WTC11 (cell line): ENCODE data around the gene SLC34A1. TPM values are rescaled to one million over a fixed set of nuclear protein-coding genes. Genes with fewer than 3 reads are reported as not detected.

Experiments used
- ATAC-seq: fragments of 200-7000 bp; cut with Tn5 transposase; 2 replicates; pipeline ENCODE4 v1.10.0; 2021; ENCODE audit warnings: mild to moderate bottlenecking, moderate library complexity
- CTCF ChIA-PET: fragments of 300-600 bp; sonication (Branson Sonifier 250); formaldehyde crosslinking; loops from one replicate; lab custom pipeline; 2021; ENCODE audit warnings: antibody characterized with exemption; lab: Charles Lee
- POLR2A ChIA-PET: fragments of 350-600 bp; sonication (Branson Sonifier 250); formaldehyde crosslinking; loops from one replicate; lab custom pipeline; 2021; ENCODE audit warnings: antibody characterized with exemption; lab: Charles Lee
- DNase-seq: peaks from one replicate; pipeline ENCODE4 v3.0.0; 2021; ENCODE audit warnings: low spot score
- H3K27ac Mint-ChIP-seq: 2 replicates; pipeline ENCODE4 v1.8.0; 2021; ENCODE audit warnings: mixed read lengths
- H3K27me3 Mint-ChIP-seq: 2 replicates; pipeline ENCODE4 v1.8.0; 2021; ENCODE audit warnings: low read depth, mild to moderate bottlenecking, moderate library complexity, mixed read lengths
- H3K36me3 Mint-ChIP-seq: 2 replicates; pipeline ENCODE4 v1.8.0; 2021; ENCODE audit warnings: mixed read lengths
- H3K4me1 Mint-ChIP-seq: 2 replicates; pipeline ENCODE4 v1.8.0; 2022; ENCODE audit warnings: mixed read lengths
- H3K4me3 Mint-ChIP-seq: 2 replicates; pipeline ENCODE4 v1.8.0; 2021; ENCODE audit warnings: mild to moderate bottlenecking, moderate library complexity, mixed read lengths
- H3K9me3 Mint-ChIP-seq: 2 replicates; pipeline ENCODE4 v1.8.0; 2021; ENCODE audit warnings: mixed read lengths
- ATF1 ChIP-seq: sonication (generic); formaldehyde crosslinking; IDR thresholded peaks from 2 replicates; pipeline ENCODE4 v1.8.1; 2023; ENCODE audit warnings: mild to moderate bottlenecking, moderate library complexity, missing genetic modification reagents
- EMX1 ChIP-seq: fragments of 250-450 bp; sonication (Bioruptor Pico); IDR thresholded peaks from 2 replicates; pipeline ENCODE4 v1.8.0; 2021; ENCODE audit warnings: mild to moderate bottlenecking
- ESRRA ChIP-seq: sonication (generic); formaldehyde crosslinking; IDR thresholded peaks from 2 replicates; pipeline ENCODE4 v1.8.1; 2022; ENCODE audit warnings: mild to moderate bottlenecking, missing genetic modification reagents, borderline replicate concordance
- ETV6 ChIP-seq: sonication (generic); formaldehyde crosslinking; IDR thresholded peaks from 2 replicates; pipeline ENCODE4 v1.8.1; 2022; ENCODE audit warnings: mild to moderate bottlenecking, missing genetic modification reagents
- FOXK1 ChIP-seq: sonication (generic); formaldehyde crosslinking; IDR thresholded peaks from 2 replicates; pipeline ENCODE4 v1.8.0; 2022; ENCODE audit warnings: mild to moderate bottlenecking, moderate library complexity, missing genetic modification reagents
- GRHL2 ChIP-seq: fragments of 250-450 bp; sonication (Bioruptor Pico); IDR thresholded peaks from 2 replicates; pipeline ENCODE4 v1.8.0; 2022; ENCODE audit warnings: mild to moderate bottlenecking, moderate library complexity; ENCODE audit not compliant: insufficient replicate concordance, severe bottlenecking
- KAT7 ChIP-seq: sonication (generic); formaldehyde crosslinking; IDR thresholded peaks from 2 replicates; pipeline ENCODE4 v1.8.1; 2023; ENCODE audit warnings: missing genetic modification reagents, mild to moderate bottlenecking, borderline replicate concordance
- NFE2L1 ChIP-seq: sonication (generic); formaldehyde crosslinking; IDR thresholded peaks from 2 replicates; pipeline ENCODE4 v1.8.1; 2023; ENCODE audit warnings: missing genetic modification reagents
- TEAD1 ChIP-seq: sonication (generic); formaldehyde crosslinking; IDR thresholded peaks from 2 replicates; pipeline ENCODE4 v1.8.0; 2022; ENCODE audit warnings: mild to moderate bottlenecking, missing genetic modification reagents
- ZNF232 ChIP-seq: sonication (generic); formaldehyde crosslinking; IDR thresholded peaks from 2 replicates; pipeline ENCODE4 v1.8.0; 2022; ENCODE audit warnings: mild to moderate bottlenecking, missing genetic modification reagents
- ZNF263 ChIP-seq: sonication (generic); formaldehyde crosslinking; IDR thresholded peaks from 2 replicates; pipeline ENCODE4 v1.8.1; 2022; ENCODE audit warnings: low read depth, mild to moderate bottlenecking, moderate library complexity, missing genetic modification reagents
- ZNF396 ChIP-seq: fragments of 250-450 bp; sonication (Bioruptor Pico); IDR thresholded peaks from 2 replicates; pipeline ENCODE4 v1.8.0; 2021; ENCODE audit warnings: mild to moderate bottlenecking, moderate library complexity, borderline replicate concordance
- ZNF671 ChIP-seq: fragments of 250-450 bp; sonication (Bioruptor Pico); IDR thresholded peaks from 2 replicates; pipeline ENCODE4 v1.8.0; 2021; ENCODE audit warnings: mild to moderate bottlenecking
- total RNA-seq: library from RNA; stranded (reverse); gene quantifications from 3 replicates; pipeline ENCODE4 v1.2.3, GENCODE V29; 2021
- TF ChIP-seq, protein P1 (sequence below): sonication (generic); formaldehyde crosslinking; IDR thresholded peaks from 2 replicates; pipeline ENCODE4 v1.8.1; 2022; ENCODE audit warnings: low read depth, mild to moderate bottlenecking, moderate library complexity, missing genetic modification reagents, borderline replicate concordance
- TF ChIP-seq, protein P2 (sequence below): sonication (generic); formaldehyde crosslinking; IDR thresholded peaks from 2 replicates; pipeline ENCODE4 v1.8.0; 2022; ENCODE audit warnings: mild to moderate bottlenecking, missing genetic modification reagents
- TF ChIP-seq, protein P3 (sequence below): sonication (generic); formaldehyde crosslinking; IDR thresholded peaks from 2 replicates; pipeline ENCODE4 v1.8.0; 2023; ENCODE audit warnings: mild to moderate bottlenecking, missing genetic modification reagents
- TF ChIP-seq, protein P4 (sequence below): sonication (generic); formaldehyde crosslinking; conservative IDR thresholded peaks from 2 replicates; pipeline ENCODE4 v1.8.1; 2022; ENCODE audit warnings: mild to moderate bottlenecking, missing genetic modification reagents
- TF ChIP-seq, protein P5 (sequence below): sonication (generic); formaldehyde crosslinking; IDR thresholded peaks from 2 replicates; pipeline ENCODE4 v1.8.1; 2023; ENCODE audit warnings: mild to moderate bottlenecking, missing genetic modification reagents, moderate library complexity
- TF ChIP-seq, protein P6 (sequence below): fragments of 250-450 bp; sonication (Bioruptor Pico); IDR thresholded peaks from 2 replicates; pipeline ENCODE4 v1.9.0; 2021; ENCODE audit warnings: moderate library complexity, mild to moderate bottlenecking, inconsistent platforms, borderline replicate concordance
- TF ChIP-seq, protein P7 (sequence below): sonication (generic); formaldehyde crosslinking; IDR thresholded peaks from 2 replicates; pipeline ENCODE4 v1.8.1; 2023; ENCODE audit warnings: mild to moderate bottlenecking, missing genetic modification reagents
- TF ChIP-seq, protein P8 (sequence below): sonication (generic); formaldehyde crosslinking; IDR thresholded peaks from 2 replicates; pipeline ENCODE4 v1.8.0; 2023; ENCODE audit warnings: missing genetic modification reagents
- TF ChIP-seq, protein P9 (sequence below): sonication (generic); formaldehyde crosslinking; IDR thresholded peaks from 2 replicates; pipeline ENCODE4 v1.8.0; 2023; ENCODE audit warnings: missing genetic modification reagents, mild to moderate bottlenecking, borderline replicate concordance

The SLC34A1 gene
- total RNA-seq, 1 experiment from 2014 or later, result not detected

DNA sequence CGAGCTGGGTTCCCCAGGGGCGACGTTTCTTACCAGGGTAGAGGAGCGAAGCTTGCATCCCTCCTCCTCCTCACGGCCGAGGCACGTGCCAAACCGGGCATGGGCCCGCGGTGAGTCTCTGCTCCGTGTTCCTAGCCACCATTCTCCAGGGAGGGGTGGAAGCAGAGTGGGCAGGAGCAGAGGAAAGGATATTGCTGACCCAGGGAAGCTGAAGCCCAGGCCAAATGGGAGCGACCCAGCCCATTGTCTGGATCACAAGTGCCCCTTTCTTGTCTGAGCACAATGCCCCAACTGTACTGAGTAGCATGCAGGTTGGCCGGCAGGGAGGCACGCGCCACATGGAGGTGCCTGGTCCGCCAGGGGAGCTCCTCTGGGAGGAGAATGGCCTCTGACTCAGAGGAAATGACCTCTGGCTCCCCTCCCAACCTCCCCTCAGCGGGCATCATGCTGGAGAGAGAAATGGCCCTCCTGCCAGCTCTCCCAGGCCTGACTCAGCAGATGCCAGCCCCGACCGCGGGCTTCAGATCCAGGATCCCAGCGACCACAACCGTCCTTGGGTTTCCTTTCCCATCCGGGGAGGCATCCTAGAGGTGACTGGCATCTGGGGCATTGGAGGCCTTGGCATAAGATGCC lies 63.5 kb downstream of the SLC34A1 start:
- Mint-ChIP-seq H3K9me3 (no peaks in the 10 kb centered on the region), H3K4me1 (peaks cover 48% of the 10 kb centered on the region), H3K27me3 (peaks cover 43% of the 10 kb centered on the region), H3K27ac (no peak overlapping the region), H3K4me3 (peak overlapping the region; percentile 60), H3K36me3 (no peaks in the 10 kb centered on the region)
- POLR2A ChIA-PET, result interaction anchor here (0.6 to 5.8 kb wide), 14 partner anchors 8 to 316 kb away, joined by 3 to 38 read pairs (median 4); partner anchors contain the start of genes DDX41, GRK6, NSD1 and PDLIM7
- ATAC-seq (peak; percentile 24), DNase-seq (peak; percentile 62)
- CTCF ChIA-PET, result interaction anchor here (0.8 to 15.8 kb wide), 20 partner anchors 7 to 313 kb away, joined by 3 to 171 read pairs (median 6); partner anchors contain the start of genes GRK6, MXD3 and SLC34A1
- peak; percentile 62; the same call in 1 of the 2 replicates for TF ChIP-seq ETV6 (CRISPR knock-in tag)
- TF ChIP-seq, protein P1, sequence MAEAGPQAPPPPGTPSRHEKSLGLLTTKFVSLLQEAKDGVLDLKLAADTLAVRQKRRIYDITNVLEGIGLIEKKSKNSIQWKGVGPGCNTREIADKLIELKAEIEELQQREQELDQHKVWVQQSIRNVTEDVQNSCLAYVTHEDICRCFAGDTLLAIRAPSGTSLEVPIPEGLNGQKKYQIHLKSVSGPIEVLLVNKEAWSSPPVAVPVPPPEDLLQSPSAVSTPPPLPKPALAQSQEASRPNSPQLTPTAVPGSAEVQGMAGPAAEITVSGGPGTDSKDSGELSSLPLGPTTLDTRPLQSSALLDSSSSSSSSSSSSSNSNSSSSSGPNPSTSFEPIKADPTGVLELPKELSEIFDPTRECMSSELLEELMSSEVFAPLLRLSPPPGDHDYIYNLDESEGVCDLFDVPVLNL (CRISPR knock-in tag), result peak; percentile 10; the same call in 1 of the 2 replicates
- TF ChIP-seq, protein P2, sequence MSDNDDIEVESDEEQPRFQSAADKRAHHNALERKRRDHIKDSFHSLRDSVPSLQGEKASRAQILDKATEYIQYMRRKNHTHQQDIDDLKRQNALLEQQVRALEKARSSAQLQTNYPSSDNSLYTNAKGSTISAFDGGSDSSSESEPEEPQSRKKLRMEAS (CRISPR knock-in tag), result peak; percentile 88
- TF ChIP-seq, protein P3, sequence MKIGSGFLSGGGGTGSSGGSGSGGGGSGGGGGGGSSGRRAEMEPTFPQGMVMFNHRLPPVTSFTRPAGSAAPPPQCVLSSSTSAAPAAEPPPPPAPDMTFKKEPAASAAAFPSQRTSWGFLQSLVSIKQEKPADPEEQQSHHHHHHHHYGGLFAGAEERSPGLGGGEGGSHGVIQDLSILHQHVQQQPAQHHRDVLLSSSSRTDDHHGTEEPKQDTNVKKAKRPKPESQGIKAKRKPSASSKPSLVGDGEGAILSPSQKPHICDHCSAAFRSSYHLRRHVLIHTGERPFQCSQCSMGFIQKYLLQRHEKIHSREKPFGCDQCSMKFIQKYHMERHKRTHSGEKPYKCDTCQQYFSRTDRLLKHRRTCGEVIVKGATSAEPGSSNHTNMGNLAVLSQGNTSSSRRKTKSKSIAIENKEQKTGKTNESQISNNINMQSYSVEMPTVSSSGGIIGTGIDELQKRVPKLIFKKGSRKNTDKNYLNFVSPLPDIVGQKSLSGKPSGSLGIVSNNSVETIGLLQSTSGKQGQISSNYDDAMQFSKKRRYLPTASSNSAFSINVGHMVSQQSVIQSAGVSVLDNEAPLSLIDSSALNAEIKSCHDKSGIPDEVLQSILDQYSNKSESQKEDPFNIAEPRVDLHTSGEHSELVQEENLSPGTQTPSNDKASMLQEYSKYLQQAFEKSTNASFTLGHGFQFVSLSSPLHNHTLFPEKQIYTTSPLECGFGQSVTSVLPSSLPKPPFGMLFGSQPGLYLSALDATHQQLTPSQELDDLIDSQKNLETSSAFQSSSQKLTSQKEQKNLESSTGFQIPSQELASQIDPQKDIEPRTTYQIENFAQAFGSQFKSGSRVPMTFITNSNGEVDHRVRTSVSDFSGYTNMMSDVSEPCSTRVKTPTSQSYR (CRISPR knock-in tag), result 0 out of 2 replicates have a peak, but pooled peaks have one; percentile 21
- no peak for TF ChIP-seq EMX1
- peak; percentile 41; the same call in 1 of the 2 replicates for TF ChIP-seq NFE2L1 (CRISPR knock-in tag)
- TF ChIP-seq, protein P4, sequence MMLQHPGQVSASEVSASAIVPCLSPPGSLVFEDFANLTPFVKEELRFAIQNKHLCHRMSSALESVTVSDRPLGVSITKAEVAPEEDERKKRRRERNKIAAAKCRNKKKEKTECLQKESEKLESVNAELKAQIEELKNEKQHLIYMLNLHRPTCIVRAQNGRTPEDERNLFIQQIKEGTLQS, result no peak
- TF ChIP-seq, protein P5, sequence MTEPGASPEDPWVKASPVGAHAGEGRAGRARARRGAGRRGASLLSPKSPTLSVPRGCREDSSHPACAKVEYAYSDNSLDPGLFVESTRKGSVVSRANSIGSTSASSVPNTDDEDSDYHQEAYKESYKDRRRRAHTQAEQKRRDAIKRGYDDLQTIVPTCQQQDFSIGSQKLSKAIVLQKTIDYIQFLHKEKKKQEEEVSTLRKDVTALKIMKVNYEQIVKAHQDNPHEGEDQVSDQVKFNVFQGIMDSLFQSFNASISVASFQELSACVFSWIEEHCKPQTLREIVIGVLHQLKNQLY (CRISPR knock-in tag), result no peak
- TF ChIP-seq, protein P6, sequence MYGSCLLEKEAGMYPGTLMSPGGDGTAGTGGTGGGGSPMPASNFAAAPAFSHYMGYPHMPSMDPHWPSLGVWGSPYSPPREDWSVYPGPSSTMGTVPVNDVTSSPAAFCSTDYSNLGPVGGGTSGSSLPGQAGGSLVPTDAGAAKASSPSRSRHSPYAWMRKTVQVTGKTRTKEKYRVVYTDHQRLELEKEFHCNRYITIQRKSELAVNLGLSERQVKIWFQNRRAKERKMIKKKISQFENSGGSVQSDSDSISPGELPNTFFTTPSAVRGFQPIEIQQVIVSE (CRISPR knock-in tag), result no peak
- TF ChIP-seq KAT7 (CRISPR knock-in tag), result peak; percentile 77; the same call in 1 of the 2 replicates
- no peak for TF ChIP-seq ZNF263 (CRISPR knock-in tag)
- no peak for TF ChIP-seq ZNF232 (CRISPR knock-in tag)
- no peak for TF ChIP-seq GRHL2
- TF ChIP-seq, protein P7, sequence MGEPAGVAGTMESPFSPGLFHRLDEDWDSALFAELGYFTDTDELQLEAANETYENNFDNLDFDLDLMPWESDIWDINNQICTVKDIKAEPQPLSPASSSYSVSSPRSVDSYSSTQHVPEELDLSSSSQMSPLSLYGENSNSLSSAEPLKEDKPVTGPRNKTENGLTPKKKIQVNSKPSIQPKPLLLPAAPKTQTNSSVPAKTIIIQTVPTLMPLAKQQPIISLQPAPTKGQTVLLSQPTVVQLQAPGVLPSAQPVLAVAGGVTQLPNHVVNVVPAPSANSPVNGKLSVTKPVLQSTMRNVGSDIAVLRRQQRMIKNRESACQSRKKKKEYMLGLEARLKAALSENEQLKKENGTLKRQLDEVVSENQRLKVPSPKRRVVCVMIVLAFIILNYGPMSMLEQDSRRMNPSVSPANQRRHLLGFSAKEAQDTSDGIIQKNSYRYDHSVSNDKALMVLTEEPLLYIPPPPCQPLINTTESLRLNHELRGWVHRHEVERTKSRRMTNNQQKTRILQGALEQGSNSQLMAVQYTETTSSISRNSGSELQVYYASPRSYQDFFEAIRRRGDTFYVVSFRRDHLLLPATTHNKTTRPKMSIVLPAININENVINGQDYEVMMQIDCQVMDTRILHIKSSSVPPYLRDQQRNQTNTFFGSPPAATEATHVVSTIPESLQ (CRISPR knock-in tag), result no peak
- TF ChIP-seq, protein P8, sequence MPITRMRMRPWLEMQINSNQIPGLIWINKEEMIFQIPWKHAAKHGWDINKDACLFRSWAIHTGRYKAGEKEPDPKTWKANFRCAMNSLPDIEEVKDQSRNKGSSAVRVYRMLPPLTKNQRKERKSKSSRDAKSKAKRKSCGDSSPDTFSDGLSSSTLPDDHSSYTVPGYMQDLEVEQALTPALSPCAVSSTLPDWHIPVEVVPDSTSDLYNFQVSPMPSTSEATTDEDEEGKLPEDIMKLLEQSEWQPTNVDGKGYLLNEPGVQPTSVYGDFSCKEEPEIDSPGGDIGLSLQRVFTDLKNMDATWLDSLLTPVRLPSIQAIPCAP (CRISPR knock-in tag), result peak; percentile 73
- TF ChIP-seq ESRRA (CRISPR knock-in tag), result 0 out of 2 replicates have a peak, but pooled peaks have one; percentile 44
- TF ChIP-seq ZNF671 (CRISPR knock-in tag), result no peak
- TF ChIP-seq TEAD1, result no peak
- no peak for TF ChIP-seq ATF1 (CRISPR knock-in tag)
- TF ChIP-seq ZNF396 (CRISPR knock-in tag), result no peak
- TF ChIP-seq FOXK1, result peak; percentile 53
- TF ChIP-seq, protein P9, sequence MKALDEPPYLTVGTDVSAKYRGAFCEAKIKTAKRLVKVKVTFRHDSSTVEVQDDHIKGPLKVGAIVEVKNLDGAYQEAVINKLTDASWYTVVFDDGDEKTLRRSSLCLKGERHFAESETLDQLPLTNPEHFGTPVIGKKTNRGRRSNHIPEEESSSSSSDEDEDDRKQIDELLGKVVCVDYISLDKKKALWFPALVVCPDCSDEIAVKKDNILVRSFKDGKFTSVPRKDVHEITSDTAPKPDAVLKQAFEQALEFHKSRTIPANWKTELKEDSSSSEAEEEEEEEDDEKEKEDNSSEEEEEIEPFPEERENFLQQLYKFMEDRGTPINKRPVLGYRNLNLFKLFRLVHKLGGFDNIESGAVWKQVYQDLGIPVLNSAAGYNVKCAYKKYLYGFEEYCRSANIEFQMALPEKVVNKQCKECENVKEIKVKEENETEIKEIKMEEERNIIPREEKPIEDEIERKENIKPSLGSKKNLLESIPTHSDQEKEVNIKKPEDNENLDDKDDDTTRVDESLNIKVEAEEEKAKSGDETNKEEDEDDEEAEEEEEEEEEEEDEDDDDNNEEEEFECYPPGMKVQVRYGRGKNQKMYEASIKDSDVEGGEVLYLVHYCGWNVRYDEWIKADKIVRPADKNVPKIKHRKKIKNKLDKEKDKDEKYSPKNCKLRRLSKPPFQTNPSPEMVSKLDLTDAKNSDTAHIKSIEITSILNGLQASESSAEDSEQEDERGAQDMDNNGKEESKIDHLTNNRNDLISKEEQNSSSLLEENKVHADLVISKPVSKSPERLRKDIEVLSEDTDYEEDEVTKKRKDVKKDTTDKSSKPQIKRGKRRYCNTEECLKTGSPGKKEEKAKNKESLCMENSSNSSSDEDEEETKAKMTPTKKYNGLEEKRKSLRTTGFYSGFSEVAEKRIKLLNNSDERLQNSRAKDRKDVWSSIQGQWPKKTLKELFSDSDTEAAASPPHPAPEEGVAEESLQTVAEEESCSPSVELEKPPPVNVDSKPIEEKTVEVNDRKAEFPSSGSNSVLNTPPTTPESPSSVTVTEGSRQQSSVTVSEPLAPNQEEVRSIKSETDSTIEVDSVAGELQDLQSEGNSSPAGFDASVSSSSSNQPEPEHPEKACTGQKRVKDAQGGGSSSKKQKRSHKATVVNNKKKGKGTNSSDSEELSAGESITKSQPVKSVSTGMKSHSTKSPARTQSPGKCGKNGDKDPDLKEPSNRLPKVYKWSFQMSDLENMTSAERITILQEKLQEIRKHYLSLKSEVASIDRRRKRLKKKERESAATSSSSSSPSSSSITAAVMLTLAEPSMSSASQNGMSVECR, result no peak; the same call in 1 of the 2 replicates
